ENCODE results near the gene KSR1. TPM values are rescaled to one million over a fixed set of nuclear protein-coding genes. Genes with fewer than 3 reads are reported as not detected.

Gene KSR1
- total and polyA plus RNA-seq, 3 donors from 2014 or later: 44.8 to 80.7 (median 63.7) TPM

DNA sequence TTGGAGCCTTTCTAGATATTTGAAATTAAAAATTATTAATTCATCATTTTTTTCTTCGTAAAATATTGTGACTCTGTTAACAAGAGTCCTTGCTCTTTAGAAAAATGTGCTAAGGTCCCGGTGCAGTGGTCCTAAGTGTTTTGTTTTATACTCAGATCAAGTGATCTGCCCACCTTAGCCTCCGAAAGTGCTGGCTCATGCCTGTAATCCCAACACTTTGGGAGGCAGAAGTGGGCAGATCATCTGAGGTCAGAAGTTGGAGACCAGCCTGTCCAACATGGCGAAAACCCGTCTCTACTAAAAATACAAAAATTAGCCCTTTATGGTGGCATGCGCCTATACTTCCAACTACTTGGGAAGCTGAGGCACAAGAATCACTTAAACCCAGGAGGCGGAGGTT is 92.1 kb downstream of the KSR1 start:
- no peaks in the 10 kb centered on the region for H3K9me3 ChIP-seq
- WGBS, 2 donors: 98% methylated on average over 7 of the region's 7 CpGs
- intact Hi-C loops (cut with DNase I; ENCODE audit: low total_unique reads): no loop called here
- H3K36me3 ChIP-seq (ENCODE audit: low read depth, missing control alignments): no peaks in the 10 kb centered on the region
- no peak overlapping the region for H3K27ac ChIP-seq
- H3K27me3 ChIP-seq: no peaks in the 10 kb centered on the region
- H3K4me1 ChIP-seq: no peaks in the 10 kb centered on the region
- DNase-seq: no peak
- TF ChIP-seq, protein P1, sequence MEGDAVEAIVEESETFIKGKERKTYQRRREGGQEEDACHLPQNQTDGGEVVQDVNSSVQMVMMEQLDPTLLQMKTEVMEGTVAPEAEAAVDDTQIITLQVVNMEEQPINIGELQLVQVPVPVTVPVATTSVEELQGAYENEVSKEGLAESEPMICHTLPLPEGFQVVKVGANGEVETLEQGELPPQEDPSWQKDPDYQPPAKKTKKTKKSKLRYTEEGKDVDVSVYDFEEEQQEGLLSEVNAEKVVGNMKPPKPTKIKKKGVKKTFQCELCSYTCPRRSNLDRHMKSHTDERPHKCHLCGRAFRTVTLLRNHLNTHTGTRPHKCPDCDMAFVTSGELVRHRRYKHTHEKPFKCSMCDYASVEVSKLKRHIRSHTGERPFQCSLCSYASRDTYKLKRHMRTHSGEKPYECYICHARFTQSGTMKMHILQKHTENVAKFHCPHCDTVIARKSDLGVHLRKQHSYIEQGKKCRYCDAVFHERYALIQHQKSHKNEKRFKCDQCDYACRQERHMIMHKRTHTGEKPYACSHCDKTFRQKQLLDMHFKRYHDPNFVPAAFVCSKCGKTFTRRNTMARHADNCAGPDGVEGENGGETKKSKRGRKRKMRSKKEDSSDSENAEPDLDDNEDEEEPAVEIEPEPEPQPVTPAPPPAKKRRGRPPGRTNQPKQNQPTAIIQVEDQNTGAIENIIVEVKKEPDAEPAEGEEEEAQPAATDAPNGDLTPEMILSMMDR (IDR thresholded peaks at IDR 0.05): no peak
- TF ChIP-seq POLR2A (IDR thresholded peaks at IDR 0.05): no peak
- no peak overlapping the region for H3K4me3 ChIP-seq

DNA sequence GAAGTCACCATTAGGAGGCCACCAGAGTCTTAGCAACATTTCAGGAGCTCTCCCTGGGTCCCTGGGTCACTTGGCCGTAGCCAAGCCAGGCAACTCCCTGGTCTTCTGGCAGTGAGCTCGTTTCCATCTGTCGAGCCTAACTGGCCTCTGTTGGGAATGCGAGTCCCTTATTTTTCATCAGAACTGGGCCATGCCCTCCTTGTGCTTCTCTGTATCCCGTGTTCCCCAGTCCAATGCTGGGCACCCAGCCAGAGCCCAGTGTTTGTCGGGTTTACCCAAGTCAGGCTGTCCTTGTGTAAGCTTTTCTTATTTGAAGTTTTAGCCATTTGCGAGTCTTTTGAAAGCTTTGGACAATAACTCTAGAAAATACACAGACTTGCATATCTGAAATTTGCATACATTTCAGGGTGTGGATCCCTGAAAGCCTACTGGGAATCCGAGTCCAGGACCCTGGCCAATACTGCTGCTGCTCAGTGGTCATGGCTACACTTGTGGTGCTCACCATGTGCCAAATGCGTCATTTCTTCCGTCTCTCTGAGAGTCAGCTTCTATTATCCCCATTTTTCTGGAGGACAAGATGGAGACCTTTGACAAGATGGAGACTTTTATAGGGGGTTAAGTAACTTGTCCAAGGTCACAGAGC is 93.1 kb downstream of the KSR1 start:
- DNase-seq: no peak
- Histone ChIP-seq H3K4me1 (peaks cover 9% of the 10 kb centered on the region), H3K9me3 (no peaks in the 10 kb centered on the region), H3K27me3 (no peaks in the 10 kb centered on the region), H3K36me3 (ENCODE audit: low read depth, missing control alignments) (no peaks in the 10 kb centered on the region), H3K4me3 (no peak overlapping the region), H3K27ac (no peak overlapping the region)
- WGBS, 2 donors: 75 to 79% methylated on average over 10 of the region's 10 CpGs
- TF ChIP-seq, protein P1 (IDR thresholded peaks at IDR 0.05): no peak
- no peak for TF ChIP-seq POLR2A (IDR thresholded peaks at IDR 0.05)
- intact Hi-C loops (cut with DNase I; ENCODE audit: low total_unique reads): no loop called here

DNA sequence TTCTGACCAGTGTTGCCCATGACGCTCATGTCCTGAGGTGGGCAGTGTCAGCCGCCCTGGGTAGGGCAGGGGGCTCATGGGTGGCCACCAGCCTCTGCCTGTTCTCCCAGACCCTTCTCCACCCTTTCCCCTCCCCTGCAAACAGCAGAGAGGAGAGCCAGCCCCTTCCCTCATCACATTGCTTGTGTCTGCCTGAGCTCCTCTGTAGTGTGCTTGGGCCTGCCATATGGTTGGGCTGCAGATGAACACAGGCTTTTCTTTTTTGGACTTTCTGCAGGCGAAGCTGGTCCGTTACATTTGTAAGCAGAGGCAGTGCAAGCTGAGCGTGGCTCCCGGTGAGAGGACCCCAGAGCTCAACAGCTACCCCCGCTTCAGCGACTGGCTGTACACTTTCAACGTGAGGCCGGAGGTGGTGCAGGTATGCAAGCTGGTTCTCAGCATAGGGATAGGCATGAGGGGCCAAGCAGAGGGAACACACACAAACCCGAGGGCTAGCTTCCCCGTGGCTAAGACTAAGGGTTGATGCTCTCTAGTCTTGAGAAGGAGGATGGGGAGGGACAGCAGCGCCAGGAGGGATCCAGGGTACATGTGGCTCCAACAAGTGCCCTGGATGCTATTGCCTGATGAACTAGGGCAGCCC is 94.2 kb downstream of the KSR1 start:
- Histone ChIP-seq H3K27ac (no peak overlapping the region), H3K9me3 (no peaks in the 10 kb centered on the region), H3K4me3 (no peak overlapping the region), H3K27me3 (no peaks in the 10 kb centered on the region), H3K4me1 (peaks cover 9% of the 10 kb centered on the region), H3K36me3 (ENCODE audit: low read depth, missing control alignments) (no peaks in the 10 kb centered on the region)
- DNase-seq: no peak
- WGBS, 2 donors: 92 to 98% methylated on average over 12 to 13 of the region's 13 CpGs
- TF ChIP-seq POLR2A (IDR thresholded peaks at IDR 0.05): no peak
- TF ChIP-seq, protein P1 (IDR thresholded peaks at IDR 0.05): no peak
- intact Hi-C loops (cut with DNase I; ENCODE audit: low total_unique reads): loop anchor here (10.0 kb wide), 1 partner anchor 64 kb away; no protein-coding TSS in a partner anchor

DNA sequence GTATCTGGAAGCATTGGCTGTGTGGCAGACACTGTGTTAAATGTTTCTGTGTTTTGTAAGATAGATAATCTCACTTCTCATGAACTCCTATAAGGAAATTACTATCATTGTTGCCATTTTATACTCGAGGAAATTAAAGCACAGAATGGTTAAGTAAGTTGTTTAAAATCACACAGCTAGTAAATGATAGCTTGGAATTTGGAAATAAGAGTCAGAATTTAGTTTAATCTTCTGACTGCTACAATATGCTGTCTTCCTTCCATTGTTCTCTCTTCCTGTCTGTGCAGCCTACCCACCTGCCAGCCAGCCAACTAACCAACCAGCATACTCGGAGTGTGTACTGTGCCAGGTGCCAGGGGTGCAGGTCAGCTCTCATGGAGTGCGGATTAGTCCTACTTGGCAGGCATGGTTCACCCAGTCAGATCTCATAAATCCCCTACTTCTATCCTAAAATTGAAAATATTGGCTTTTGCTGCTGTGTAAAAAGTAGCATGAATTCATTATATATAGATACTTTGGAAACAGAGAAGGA is 94.8 kb downstream of the KSR1 start:
- intact Hi-C loops (cut with DNase I; ENCODE audit: low total_unique reads): loop anchor here (10.0 kb wide), 1 partner anchor 64 kb away; no protein-coding TSS in a partner anchor
- peaks cover 9% of the 10 kb centered on the region for H3K4me1 ChIP-seq
- 68 to 84% methylated on average over 3 of the region's 3 CpGs for WGBS, 2 donors
- H3K36me3 ChIP-seq (ENCODE audit: low read depth, missing control alignments): no peaks in the 10 kb centered on the region
- no peaks in the 10 kb centered on the region for H3K27me3 ChIP-seq
- H3K4me3 ChIP-seq: no peak overlapping the region
- H3K27ac ChIP-seq: no peak overlapping the region
- DNase-seq: no peak
- H3K9me3 ChIP-seq: no peaks in the 10 kb centered on the region
- TF ChIP-seq, protein P1 (IDR thresholded peaks at IDR 0.05): no peak
- no peak for TF ChIP-seq POLR2A (IDR thresholded peaks at IDR 0.05)

Data from testis (tissue), 3 donors.